HG03175 (cell line): Measurements from ENCODE around the gene CADM2.
"Not testable (repeated sequence)": the region's sequence is repeated elsewhere in the genome, so short reads cannot be mapped to it uniquely, and the experiment has no call there.

Experiments used
- ATAC-seq: cut with Tn5 transposase; IDR thresholded peaks from one replicate; pipeline ENCODE4 v1.9.1; 2021; ENCODE audit warnings: mild to moderate bottlenecking, moderate library complexity; ENCODE audit not compliant: unreplicated experiment

The CADM2 gene

DNA sequence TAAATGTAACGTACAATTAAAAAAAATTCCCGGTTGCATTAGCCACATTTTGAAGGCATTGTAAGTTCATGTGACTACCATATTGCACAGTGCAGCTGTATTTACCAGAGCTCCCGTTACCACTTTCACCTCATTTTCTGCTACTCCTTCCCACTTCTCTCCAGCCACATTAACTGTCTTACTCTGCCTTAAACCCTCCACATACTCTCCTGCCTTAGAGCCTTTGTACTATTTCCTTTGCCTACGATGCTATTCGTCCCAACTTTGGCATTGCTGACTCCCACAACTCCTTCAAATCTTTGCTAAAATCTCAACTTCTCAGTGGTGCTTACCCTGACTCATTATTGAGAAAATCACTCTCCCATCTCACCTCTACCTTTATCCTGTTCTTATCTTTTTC is 115.2 kb downstream of the CADM2 start:
- ATAC-seq: no peak

DNA sequence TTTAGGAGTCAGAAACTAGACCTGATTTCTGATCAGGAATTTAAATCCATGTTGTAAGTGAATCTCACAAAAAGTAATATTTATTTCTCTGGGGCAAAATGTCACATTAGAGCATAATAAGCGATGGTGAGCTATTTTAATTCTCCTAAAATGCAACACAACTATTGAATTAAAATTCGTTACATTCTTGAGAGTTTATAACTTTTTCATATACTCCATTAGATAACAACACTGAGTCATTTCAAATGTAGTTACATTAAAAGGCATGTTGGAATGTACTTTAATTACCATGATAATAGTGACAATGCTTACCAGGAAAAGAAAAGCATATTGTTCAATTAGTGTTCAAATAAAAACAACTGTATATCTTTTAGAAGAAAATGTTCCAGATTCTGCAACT is 116.9 kb downstream of the CADM2 start:
- ATAC-seq: no peak

DNA sequence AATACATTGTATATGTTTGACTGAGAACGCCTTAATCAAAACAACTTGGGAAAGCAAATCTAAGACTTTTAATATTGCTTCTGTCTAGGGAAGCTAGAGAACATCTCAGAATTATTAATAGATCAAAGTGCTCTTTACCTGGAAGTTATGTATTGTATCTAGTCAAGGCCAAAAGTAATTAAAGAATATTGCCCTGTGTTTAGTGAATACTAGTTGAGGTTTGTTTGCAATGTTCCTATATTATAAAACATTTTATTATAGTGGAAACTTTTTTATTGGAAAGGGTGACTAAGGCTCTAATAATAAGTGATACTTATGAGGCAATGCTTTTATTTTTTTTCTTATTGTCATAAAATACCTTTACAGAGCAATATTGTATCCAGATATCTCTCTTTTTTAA is 118.2 kb downstream of the CADM2 start:
- ATAC-seq: no peak

DNA sequence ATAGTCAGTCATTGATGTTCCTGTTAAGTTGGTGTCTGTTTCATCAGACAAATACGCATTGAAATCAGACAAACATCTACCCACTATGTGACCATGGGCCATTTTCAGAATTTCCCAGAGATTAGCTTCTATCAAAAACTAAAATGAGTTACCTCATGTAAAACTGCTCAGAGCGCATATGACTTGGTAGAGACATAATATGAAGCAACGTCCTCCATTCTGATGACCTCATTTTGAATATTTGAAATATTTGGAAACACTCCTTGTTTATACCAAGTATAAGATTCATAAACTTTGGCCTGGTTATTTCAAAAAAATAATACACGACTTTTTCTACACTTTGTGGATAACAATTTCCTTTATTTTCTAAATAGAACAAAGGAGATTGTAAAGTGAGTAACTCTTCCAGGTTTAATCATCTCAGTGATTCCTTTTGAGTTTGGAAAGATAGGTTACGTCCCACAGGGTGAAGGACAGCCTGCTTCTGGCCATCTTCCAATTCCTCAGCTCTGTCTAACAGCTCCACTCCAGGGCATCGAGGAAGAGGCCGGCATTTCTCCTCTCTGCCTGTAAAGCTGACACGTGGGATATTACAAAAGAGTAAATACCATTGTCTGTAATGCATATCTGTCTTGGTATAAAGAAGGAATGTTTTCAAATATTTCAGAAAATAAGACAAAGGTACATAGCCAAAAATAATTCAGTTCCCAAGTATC is 122.6 kb downstream of the CADM2 start:
- no peak for ATAC-seq

DNA sequence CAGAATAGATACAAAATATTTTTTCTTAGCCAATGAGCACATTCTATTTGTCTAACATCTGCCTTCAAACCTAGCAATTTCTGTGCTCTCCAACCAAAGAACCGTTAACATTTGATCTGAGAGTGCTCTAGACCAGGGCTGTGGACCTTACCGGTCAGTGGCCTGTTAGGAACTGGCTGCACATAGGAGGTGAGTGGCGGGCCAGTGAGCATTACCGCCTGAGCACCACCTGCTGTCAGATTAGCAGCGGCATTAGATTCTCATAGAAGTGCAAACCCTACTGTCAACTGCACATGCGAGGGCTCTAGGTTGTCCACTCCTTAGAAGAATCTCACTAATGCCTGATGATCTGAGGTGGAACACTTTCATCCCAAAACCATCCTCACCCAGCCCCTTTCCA is 131.7 kb downstream of the CADM2 start:
- no peak for ATAC-seq

DNA sequence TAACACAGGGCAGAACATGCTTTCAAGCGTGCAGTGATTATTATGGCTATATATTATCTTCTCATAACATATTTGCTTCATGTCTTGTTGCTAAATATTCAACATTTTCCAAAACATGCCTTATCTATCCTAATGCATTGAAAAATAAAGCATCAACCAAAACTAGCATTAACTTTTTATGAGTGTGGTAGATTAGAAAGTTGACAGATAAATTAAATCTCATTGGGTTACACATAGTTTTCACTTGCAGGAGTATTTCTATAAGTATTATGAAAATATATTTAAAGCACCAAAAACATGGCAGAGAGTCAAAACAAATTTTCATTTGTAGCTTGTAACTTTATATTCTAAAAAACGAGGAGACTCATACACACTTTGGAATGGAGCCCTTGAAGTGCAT is 141.5 kb downstream of the CADM2 start:
- no peak for ATAC-seq

DNA sequence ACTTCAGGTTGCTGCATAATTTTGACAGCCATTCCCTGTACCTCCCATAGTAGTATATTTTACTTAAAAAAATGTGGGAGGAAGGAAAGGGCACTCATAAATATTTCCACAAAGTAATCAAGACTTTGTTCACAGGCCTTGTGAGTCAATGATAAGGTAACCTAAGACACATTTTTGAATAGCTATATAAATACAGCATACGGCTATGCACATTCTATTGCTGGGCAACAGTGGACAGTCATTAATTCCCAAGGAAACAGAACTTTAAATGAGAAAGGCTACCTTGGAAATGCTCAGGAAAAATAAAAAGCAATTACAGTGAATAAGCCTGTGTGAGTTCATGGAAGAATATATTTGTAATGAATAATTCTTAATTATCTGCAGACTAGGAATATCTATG is 144.0 kb downstream of the CADM2 start:
- ATAC-seq: no peak

DNA sequence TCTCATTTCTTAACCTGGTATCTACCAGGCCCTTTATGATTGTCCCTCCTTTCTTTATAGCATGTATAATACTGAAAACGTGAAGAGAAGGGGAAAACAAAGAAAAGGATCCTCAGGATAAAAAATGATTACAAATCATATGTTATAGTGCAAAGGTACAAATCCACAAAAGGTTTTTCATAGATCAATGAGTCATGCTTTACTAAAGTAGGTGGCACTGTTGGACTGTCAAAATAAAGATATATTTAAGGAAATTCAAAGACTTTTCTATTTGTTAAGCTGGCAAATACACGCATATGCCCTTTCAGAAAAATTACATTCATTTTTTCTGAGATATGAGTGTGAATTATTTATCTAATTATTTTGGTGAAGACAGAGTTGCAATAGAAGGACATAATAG is 151.6 kb downstream of the CADM2 start:
- no peak for ATAC-seq

DNA sequence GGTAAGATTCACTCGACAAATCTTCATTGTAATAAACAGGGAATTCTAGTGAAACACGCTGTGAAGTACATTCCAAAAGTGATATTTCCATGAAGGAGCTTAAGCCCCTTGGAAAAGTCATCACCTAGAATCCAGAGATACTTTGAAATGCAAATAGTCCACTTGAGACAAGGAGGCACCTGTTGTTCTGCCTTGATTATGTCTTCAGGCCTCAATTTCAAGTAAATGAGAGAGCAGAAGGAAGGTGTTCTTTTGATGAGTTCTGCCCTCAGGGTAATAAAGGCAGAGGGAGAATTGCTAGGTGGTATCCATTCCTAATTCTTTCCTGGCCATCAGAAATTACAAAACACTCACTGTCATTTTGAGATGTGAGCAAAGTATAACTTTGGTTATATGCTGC is 162.1 kb downstream of the CADM2 start:
- no peak for ATAC-seq

DNA sequence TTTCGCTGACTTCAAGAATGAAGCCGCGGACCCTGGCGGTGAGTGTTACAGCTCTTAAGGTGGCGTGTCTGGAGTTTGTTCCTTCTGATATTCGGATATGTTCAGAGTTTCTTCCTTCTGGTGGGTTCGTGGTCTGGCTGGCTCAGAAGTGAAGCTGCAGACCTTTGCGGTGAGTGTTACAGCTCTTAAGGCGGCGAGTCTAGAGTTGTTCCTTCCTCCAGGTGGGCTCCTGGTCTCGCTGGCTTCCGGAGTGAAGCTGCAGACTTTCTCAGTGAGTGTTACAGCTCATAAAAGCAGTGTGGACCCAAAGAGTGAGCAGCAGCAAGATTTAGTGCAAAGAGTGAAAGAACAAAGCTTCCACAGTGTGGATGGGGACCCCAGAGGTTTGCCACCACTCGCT is 174.1 kb downstream of the CADM2 start:
- ATAC-seq: not testable (repeated sequence)

DNA sequence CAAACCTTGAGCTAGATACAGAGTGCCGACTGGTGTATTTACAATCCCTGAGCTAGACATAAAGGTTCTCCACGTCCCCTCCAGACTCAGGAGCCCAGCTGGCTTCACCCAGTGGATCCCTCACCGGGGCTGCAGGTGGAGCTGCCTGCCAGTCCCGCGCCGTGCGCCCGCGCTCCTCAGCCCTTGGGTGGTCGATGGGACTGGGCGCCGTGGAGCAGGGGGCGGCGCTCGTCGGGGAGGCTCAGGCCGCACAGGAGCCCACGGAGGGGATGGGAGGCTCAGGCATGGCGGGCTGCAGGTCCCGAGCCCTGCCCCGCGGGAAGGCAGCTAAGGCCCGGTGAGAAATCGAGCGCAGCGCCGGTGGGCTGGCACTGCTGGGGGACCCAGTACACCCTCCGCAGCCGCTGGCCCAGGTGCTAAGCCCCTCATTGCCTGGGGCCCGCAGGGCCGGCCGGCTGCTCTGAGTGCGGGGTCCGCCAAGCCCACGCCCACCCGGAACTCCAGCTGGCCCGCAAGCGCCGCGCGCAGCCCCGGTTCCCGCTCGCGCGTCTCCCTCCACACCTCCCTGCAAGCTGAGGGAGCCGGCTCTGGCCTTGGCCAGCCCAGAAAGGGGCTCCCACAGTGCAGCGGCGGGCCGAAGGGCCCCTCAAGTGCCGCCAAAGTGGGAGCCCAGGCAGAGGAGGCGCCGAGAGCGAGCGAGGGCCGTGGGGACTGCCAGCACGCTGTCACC is 175.1 kb downstream of the CADM2 start:
- ATAC-seq: not testable (repeated sequence)

DNA sequence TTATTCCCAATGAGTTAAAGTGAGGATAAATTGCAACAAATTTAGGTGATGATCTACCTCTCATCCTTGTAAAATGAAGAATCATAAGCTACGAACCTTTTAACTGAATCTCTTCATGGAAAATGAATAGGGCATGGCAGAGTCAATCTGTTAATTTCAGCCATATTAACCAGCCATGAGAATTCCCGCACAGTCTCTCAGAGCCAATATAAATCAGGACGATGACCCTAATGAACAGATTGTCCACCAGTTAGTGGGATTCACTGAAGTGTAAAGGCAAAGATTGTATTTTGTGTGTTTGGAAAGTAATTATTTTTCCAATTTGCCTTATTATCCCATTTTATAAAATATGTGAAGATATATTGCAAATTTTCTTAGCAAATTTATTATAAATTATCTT is 183.8 kb downstream of the CADM2 start:
- ATAC-seq: no peak

DNA sequence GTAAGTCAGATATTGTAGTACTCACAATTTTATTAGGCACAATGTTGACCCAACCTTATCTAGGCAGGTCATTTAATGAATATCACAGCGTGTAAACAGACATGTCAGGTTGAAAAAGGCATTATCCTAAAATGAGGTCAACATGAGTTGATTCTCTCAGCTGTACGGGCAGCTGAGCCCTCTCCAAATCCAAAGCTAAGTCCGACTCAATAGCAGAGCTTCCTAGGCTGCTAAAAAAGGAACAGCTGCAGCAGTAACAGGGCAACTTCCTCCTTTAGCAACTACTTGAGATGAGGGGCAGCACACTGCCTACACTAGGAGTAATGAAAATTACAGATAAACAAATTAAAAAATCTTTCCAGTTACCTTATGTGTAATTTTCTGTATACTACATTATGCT is 189.2 kb downstream of the CADM2 start:
- ATAC-seq: no peak

DNA sequence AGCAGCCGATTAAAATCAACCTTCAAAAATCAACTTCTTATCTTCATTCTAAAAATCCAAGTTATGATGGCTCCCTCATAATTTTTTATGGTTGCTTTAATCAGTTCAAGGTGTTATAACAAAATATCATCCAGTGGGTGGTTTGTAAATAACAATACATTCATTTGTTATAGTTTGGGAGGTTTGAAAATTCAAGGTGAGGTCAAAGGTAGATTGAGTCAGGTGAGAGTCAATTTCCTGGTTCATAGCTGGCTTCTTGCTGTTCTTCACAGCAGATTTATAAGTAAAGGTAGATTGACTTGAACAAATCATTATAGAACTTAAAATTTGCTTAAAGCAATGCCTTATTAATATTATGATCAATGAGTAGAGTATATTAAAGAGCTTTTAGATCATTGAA is 192.8 kb downstream of the CADM2 start:
- ATAC-seq: no peak

DNA sequence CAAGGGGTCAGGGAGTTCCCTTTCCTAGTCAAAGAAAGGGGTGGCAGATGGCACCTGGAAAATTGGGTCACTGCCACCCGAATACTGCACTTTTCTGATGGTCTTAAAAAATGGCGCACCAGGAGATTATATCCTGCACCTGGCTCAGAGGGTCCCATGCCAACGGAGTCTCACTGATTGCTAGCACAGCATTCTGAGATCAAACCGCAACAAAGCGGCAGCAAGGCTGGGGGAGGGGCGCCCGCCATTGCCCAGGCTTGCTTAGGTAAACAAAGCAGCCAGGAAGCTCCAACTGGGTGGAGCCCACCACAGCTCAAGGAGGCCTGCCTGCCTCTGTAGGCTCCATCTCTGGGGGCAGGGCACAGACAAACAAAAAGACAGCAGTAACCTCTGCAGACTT is 194.5 kb downstream of the CADM2 start:
- ATAC-seq: not testable (repeated sequence)

DNA sequence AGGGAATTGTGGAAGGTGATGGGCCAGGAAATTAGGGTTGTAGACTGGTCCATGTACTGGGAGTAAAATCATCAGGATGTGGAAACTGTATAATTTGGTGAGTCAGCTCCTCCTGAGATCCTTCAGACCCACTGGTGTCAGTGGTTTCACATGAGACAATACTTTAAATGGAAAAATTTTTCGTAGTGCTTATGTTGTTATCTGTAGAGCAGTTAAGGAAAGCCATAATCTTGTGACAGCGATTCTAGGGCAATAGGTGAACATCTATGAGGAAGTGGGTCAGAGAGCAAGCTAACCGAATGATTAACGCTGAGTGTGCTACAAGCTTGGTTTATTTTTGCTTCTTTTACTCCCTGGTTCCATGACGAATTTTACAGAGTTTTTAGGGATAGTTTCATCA is 200.6 kb downstream of the CADM2 start:
- ATAC-seq: no peak

DNA sequence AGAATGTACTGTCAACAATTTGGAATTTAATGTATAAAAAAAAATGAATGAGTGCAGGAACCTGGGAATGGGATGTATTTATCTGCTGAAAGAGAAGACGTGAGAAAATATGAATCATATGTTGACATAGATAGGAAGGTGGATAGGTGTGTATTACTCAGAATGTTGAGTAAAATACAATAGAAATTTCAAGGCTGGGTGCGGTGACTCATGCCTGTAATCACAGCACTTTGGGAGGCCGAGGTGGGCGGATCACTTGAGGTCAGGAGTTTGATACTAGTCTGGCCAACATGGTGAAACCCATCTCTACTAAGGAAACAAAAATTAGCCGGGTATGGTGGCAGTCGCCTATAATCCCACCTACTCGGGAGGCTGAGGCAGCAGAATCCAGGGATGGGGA is 202.8 kb downstream of the CADM2 start:
- ATAC-seq: no peak

DNA sequence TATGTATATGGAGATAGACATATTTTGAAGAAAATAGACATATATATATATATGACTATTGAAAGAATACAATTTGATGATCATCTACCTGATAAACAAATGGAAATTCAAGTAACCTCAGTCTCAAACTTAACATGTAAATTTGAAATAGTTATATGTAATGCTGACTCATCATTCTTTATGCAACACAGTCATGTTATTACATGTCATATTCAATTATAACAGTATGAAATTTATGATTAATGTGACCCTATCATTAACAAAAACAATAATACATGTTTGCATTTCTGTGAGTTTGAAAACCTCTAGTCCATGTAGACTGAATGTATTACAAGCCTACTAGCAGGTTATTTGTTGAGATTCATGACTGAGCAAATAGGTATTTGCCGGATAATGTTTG is 204.1 kb downstream of the CADM2 start:
- ATAC-seq: no peak

DNA sequence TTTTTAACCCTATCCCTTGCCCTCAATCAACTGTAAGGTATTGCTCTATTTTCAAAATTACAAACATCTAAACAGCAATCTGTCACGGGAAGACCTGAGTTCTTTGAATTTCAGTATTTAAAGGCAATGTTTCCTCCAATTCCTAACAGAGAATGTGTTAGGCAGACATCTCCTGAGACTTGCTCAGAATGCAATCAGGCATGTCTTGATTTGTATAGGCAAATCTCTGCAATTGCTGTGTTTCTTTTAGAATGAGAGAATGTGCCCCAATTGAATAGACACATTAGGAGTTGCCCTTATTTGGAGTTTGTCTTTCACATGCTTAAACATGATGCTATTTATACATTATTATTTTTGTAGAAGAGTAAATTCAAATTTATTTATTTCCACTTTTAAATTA is 205.6 kb downstream of the CADM2 start:
- no peak for ATAC-seq

DNA sequence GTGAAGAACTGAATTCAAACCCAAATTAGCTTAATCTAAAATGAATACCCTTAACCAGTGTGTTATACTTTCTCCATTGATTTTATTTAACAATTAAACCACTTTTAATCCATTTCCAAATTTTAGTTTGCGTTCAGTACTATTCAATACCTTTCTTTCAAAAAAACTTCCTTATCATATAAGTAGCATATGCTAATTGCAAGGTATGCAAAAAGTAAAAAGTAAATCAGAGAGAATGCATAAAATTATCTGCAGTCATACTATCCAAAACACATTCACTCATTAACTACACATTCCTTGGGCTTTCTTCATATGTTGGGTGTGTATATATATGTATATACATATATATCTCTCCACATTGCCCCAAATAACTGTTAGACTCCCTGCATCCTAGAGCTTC is 208.8 kb downstream of the CADM2 start:
- ATAC-seq: no peak

DNA sequence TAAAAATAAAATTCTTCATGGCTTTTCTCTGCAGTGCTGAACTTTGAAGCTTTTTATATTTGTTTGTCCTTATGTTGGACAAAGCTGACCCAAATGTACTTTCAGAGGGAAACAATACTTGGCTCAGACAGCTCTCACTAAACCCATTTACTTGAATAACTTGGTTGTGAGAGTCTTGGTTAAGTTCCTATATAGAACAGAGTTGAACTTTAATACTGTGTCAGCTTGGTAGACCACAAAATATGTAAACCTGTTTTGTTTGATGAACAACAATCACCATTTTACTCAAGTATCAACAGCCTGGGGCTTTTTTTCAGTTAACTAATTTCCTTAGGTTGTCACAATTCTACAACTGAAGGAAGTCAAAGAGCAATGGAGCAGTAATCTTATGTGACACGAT is 211.9 kb downstream of the CADM2 start:
- ATAC-seq: no peak

DNA sequence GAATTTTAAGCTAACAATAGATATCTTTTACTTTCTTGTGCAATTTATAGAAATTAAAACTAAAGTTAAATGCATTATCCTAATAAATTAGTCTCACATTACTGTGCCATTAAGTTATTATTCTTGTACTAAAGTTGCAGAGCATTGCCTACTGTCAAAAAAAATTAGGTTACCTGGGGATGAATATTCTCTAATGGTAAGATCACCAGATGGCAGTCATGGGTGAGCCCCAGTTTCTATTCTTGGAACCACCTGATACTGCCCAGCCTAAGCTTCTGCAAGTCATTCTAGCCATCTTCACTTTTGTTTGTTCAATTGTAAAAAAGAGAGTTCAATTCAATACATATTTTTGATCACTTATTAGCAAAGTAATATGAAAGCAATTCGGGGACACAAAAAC is 213.2 kb downstream of the CADM2 start:
- ATAC-seq: no peak

DNA sequence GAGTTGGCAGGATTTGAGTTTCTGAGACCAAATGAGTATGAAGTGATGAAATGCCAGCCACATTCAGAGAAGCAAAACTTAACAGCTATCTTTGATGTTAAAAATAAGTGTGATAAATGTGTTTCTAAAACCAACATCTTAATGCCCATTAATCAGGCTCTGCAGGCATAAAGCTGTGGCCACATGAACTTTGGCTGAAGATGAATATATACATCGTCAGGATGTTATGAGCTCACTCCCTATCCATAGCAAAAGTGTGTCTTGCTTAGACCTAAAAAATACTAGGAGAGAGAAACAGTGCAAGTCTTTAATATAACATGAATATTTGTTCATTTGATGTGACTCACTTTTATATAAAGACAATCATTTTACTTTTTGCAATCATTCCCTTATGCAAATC is 218.0 kb downstream of the CADM2 start:
- no peak for ATAC-seq
